MM.1S (cell line): ENCODE results near the gene MAP3K3.

ENCODE experiments used
- DNase-seq: peaks from one replicate; pipeline ENCODE4 v3.0.0-alpha.2; 2015
- H2AFZ ChIP-seq: fragments of 300-600 bp; sonication (generic); 2 replicates; pipeline ENCODE4 v1.6.0; 2016; ENCODE audit warnings: antibody characterized with exemption, low read length
- H3F3A ChIP-seq: fragments of 300-600 bp; sonication (generic); 2 replicates; pipeline ENCODE4 v1.6.1; 2016; ENCODE audit warnings: mild to moderate bottlenecking, antibody characterized with exemption, low read length, moderate library complexity, mixed read lengths; ENCODE audit not compliant: insufficient read depth
- H3K27ac ChIP-seq: fragments of 300-600 bp; sonication (generic); 2 replicates; pipeline ENCODE4 v1.5.1; 2016; ENCODE audit warnings: mild to moderate bottlenecking, low read length
- H3K27me3 ChIP-seq: fragments of 300-600 bp; sonication (generic); replicated peaks from 2 replicates; pipeline ENCODE4 v1.6.0; 2016; ENCODE audit warnings: low read length; ENCODE audit not compliant: insufficient read depth
- H3K36me3 ChIP-seq: fragments of 300-600 bp; sonication (generic); replicated peaks from 2 replicates; pipeline ENCODE4 v1.6.1; 2016; ENCODE audit warnings: mild to moderate bottlenecking, low read length, mixed read lengths; ENCODE audit not compliant: insufficient read depth
- H3K4me1 ChIP-seq: fragments of 300-600 bp; sonication (generic); 2 replicates; pipeline ENCODE4 v1.6.1; 2016; ENCODE audit warnings: low read length, mixed read lengths
- H3K4me2 ChIP-seq: fragments of 300-600 bp; sonication (generic); 2 replicates; pipeline ENCODE4 v1.6.0; 2016; ENCODE audit warnings: low read depth, low read length
- H3K4me3 ChIP-seq: fragments of 300-600 bp; sonication (generic); 2 replicates; pipeline ENCODE4 v1.5.1; 2016; ENCODE audit warnings: low read length, mixed read lengths
- H3K79me2 ChIP-seq: fragments of 300-600 bp; sonication (generic); 2 replicates; pipeline ENCODE4 v1.6.1; 2016; ENCODE audit warnings: mixed run types, low read length, mixed read lengths
- H3K9ac ChIP-seq: fragments of 300-600 bp; sonication (generic); 2 replicates; pipeline ENCODE4 v1.6.1; 2016; ENCODE audit warnings: low read length, mixed read lengths
- H3K9me2 ChIP-seq: fragments of 300-600 bp; sonication (generic); replicated peaks from 2 replicates; pipeline ENCODE4 v1.6.1; 2016; ENCODE audit warnings: mild to moderate bottlenecking, low read length, mixed read lengths; ENCODE audit not compliant: insufficient read depth
- H3K9me3 ChIP-seq: fragments of 300-600 bp; sonication (generic); replicated peaks from 2 replicates; pipeline ENCODE4 v1.6.1; 2016; ENCODE audit warnings: mild to moderate bottlenecking, low read length, mixed read lengths; ENCODE audit not compliant: insufficient read depth
- H4K20me1 ChIP-seq: fragments of 300-600 bp; sonication (generic); 2 replicates; pipeline ENCODE4 v1.6.1; 2016; ENCODE audit warnings: mild to moderate bottlenecking, low read length, moderate library complexity, mixed read lengths; ENCODE audit not compliant: insufficient read depth
- CTCF ChIP-seq: fragments of 300-600 bp; sonication (generic); IDR thresholded peaks from 2 replicates; pipeline ENCODE4 v1.5.1; 2016; ENCODE audit warnings: antibody characterized with exemption, low read length, mixed read lengths
- EZH2 ChIP-seq: fragments of 300-600 bp; sonication (generic); optimal IDR thresholded peaks from 2 replicates; pipeline ENCODE3; 2017; ENCODE audit warnings: low read depth, mild to moderate bottlenecking, antibody characterized with exemption, low read length, mixed read lengths
- EZH2phosphoT487 ChIP-seq: fragments of 300-600 bp; sonication (generic); IDR thresholded peaks from 2 replicates; pipeline ENCODE4 v1.6.1; 2018; ENCODE audit warnings: antibody characterized with exemption, low read length

Gene MAP3K3

GRCh38 chr17:63689479-63689878, 67.3 kb downstream of the MAP3K3 start:
- TF ChIP-seq EZH2phosphoT487 (no peak), CTCF (no peak), EZH2 (no peak)
- H3K36me3 ChIP-seq: no peaks in the 10 kb centered on the region
- no peaks in the 10 kb centered on the region for H4K20me1 ChIP-seq
- no peak overlapping the region for H3K27ac ChIP-seq
- no peaks in the 10 kb centered on the region for H3K79me2 ChIP-seq
- no peak for DNase-seq
- H3K4me1 ChIP-seq: no peaks in the 10 kb centered on the region
- H2AFZ ChIP-seq: no peak overlapping the region
- H3K9me3 ChIP-seq: no peaks in the 10 kb centered on the region
- H3K9ac ChIP-seq: no peak overlapping the region
- no peak overlapping the region for H3K4me2 ChIP-seq
- no peaks in the 10 kb centered on the region for H3K9me2 ChIP-seq
- H3F3A ChIP-seq: no peaks in the 10 kb centered on the region
- H3K27me3 ChIP-seq: no peaks in the 10 kb centered on the region
- no peak overlapping the region for H3K4me3 ChIP-seq

- Histone ChIP-seq H3K4me2 (no peak overlapping the region), H3K27ac (no peak overlapping the region), H3K4me3 (no peak overlapping the region), H3K9ac (no peak overlapping the region), H3K79me2 (no peaks in the 10 kb centered on the region), H3K9me3 (no peaks in the 10 kb centered on the region), H2AFZ (no peak overlapping the region), H3K27me3 (no peaks in the 10 kb centered on the region), H3K36me3 (no peaks in the 10 kb centered on the region), H3F3A (no peaks in the 10 kb centered on the region), H3K4me1 (no peaks in the 10 kb centered on the region), H3K9me2 (no peaks in the 10 kb centered on the region), H4K20me1 (no peaks in the 10 kb centered on the region)
- no peak for DNase-seq
- TF ChIP-seq EZH2 (no peak), CTCF (no peak), EZH2phosphoT487 (no peak)
These were observed 70.1 kb downstream of the MAP3K3 start for GRCh38 chr17:63692195-63692816.

GRCh38 chr17:63693411-63694113, 71.3 kb downstream of the MAP3K3 start:
- Histone ChIP-seq H3K36me3 (no peaks in the 10 kb centered on the region), H3K9ac (no peak overlapping the region), H3K4me1 (peaks cover 5% of the 10 kb centered on the region), H2AFZ (no peak overlapping the region), H3K9me3 (no peaks in the 10 kb centered on the region), H3K27ac (no peak overlapping the region), H3K27me3 (no peaks in the 10 kb centered on the region), H3F3A (no peaks in the 10 kb centered on the region), H3K4me3 (no peak overlapping the region), H4K20me1 (no peaks in the 10 kb centered on the region), H3K79me2 (no peaks in the 10 kb centered on the region), H3K4me2 (no peak overlapping the region), H3K9me2 (no peaks in the 10 kb centered on the region)
- TF ChIP-seq EZH2 (no peak), CTCF (no peak), EZH2phosphoT487 (no peak)
- no peak for DNase-seq
